Small intestine (tissue), 7 donors: ENCODE data around the gene ZSCAN26. TPM values are rescaled to one million over a fixed set of nuclear protein-coding genes. Genes with fewer than 3 reads are reported as not detected.
"Not testable (repeated sequence)": the region's sequence is repeated elsewhere in the genome, so short reads cannot be mapped to it uniquely, and the experiment has no call there.

ENCODE experiments used
- DNase-seq, 2 donors: peaks; one replicate each; pipeline versions ENCODE4 v3.0.0 to v3.0.0-alpha.2; 2013
- FAIRE-seq: peaks from 2 replicates; lab custom pipeline; 2012; peaks lifted over from hg19 to GRCh38; lab: Jason Lieb, UNC
- H3K27ac ChIP-seq, 3 donors: one replicate each; pipeline ENCODE4 v1.5.1; 2013; ENCODE audit warnings: low read length in 2 of 3, mild to moderate bottlenecking in 2 of 3, control low read depth in 1 of 3, inconsistent platforms in 1 of 3, low read depth in 1 of 3, moderate library complexity in 1 of 3
- H3K27me3 ChIP-seq, 3 donors: one replicate each; pipeline ENCODE4 v1.6.1; 2013; ENCODE audit warnings: low read length in 3 of 3, inconsistent platforms in 1 of 3; ENCODE audit not compliant: control insufficient read depth in 3 of 3, insufficient read depth in 3 of 3
- H3K36me3 ChIP-seq, 3 donors: one replicate each; pipeline ENCODE4 v1.6.1; 2013; ENCODE audit warnings: low read length in 3 of 3, inconsistent platforms in 1 of 3, low read depth in 1 of 3, mild to moderate bottlenecking in 1 of 3, moderate library complexity in 1 of 3; ENCODE audit not compliant: control insufficient read depth in 3 of 3, insufficient read depth in 2 of 3
- H3K4me1 ChIP-seq, 3 donors: one replicate each; pipeline ENCODE4 v1.6.1; 2013; ENCODE audit warnings: low read length in 2 of 3, inconsistent platforms in 1 of 3, low read depth in 1 of 3, mild to moderate bottlenecking in 1 of 3, moderate library complexity in 1 of 3; ENCODE audit not compliant: control insufficient read depth in 3 of 3, insufficient read depth in 2 of 3
- H3K4me3 ChIP-seq, 3 donors: one replicate each; pipeline ENCODE4 v1.5.1; 2013; ENCODE audit warnings: low read length in 3 of 3, control low read depth in 1 of 3, inconsistent platforms in 1 of 3, low read depth in 1 of 3, mild to moderate bottlenecking in 1 of 3, moderate library complexity in 1 of 3
- H3K9me3 ChIP-seq, 2 donors: one replicate each; pipeline ENCODE4 v1.6.1; 2013; ENCODE audit warnings: low read depth in 1 of 2, low read length in 1 of 2; ENCODE audit not compliant: control insufficient read depth in 2 of 2, insufficient read depth in 1 of 2
- WGBS, 3 donors: extraction: QIAGEN DNeasy Blood & Tissue Kit; methylation state at CpG; one replicate each; pipeline ENCODE4 v1.1.7; 2013; 5-methylcytosine and 5-hydroxymethylcytosine counted together
- polyA plus RNA-seq, 4 donors: library from polyadenylated mRNA; stranded (reverse) in 3 of 4; unstranded in 1 of 4; fragments of 200-250 nt in 3 of 4; fragments of 120-200 nt in 1 of 4; gene quantifications; one replicate each; pipeline versions ENCODE4 v1.2.1 to v1.2.3, GENCODE V29; 2013
- donor health status: healthy with polysubstance abuse.
- donor health status: control.
- donor health status: control.
- donor health status: Bipolar disorder and iron deficiency.
- donor health status: healthy.

ZSCAN26 gene
- polyA plus RNA-seq, 4 donors: 4.7 to 21.1 (median 6.7) TPM

DNA sequence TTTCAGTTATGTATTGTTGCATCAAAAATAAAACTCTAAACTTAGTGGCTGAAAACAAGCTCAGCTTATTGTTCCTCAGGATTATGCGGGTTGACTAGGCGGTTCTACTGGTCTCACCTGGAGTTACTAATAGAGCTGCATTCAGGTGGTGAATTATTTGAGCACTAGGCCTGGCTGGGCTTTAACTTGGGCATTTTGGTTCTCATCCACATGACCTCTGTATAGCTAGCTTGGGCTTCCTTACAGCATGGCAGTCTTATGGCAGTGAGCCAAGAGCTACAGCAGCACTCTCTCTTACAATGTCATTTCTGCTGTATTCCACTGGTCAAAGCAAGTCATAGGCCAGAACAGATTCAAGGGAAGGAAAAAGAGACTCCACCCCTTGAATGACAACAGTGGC, 16.0 kb downstream of the ZSCAN26 start:
- Histone ChIP-seq H3K9me3 (peaks cover 0 to 5% of the 10 kb centered on the region in 2 donors), H3K4me1 (peaks cover 0 to 3% (median 3%) of the 10 kb centered on the region in 3 donors), H3K27ac (no peak overlapping the region), H3K27me3 (peaks cover 0 to 2% (median 0%) of the 10 kb centered on the region in 3 donors), H3K4me3 (no peak overlapping the region), H3K36me3 (peaks cover 0 to 9% (median 0%) of the 10 kb centered on the region in 3 donors)
- FAIRE-seq (no peak), DNase-seq (no peak)
- 99 to 100% (median 100%) methylated on average over 2 of the region's 2 CpGs for WGBS, 3 donors

DNA sequence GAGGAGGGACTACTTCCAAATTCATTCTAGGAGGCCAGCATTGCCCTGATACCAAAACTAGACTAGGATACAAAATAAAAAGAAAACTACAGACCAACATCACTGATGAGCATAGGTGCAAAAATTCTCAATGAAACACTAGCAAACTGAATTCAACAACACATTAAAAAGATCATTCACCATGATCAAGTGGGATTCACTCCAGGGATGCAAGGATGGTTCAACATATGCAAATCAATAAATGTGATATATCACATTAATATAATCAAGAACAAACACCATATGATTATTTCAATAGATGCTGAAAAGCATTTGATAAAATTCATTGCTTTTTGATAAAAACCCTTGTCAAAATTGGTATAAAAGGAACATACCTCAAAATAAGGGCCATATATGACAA, 24.6 kb downstream of the ZSCAN26 start:
- Histone ChIP-seq H3K9me3 (no peaks in the 10 kb centered on the region), H3K27ac (no peak overlapping the region), H3K4me3 (no peak overlapping the region), H3K4me1 (no peaks in the 10 kb centered on the region), H3K27me3 (no peaks in the 10 kb centered on the region), H3K36me3 (peaks cover 0 to 5% (median 0%) of the 10 kb centered on the region in 3 donors)
- FAIRE-seq (no peak), DNase-seq (no peak)

DNA sequence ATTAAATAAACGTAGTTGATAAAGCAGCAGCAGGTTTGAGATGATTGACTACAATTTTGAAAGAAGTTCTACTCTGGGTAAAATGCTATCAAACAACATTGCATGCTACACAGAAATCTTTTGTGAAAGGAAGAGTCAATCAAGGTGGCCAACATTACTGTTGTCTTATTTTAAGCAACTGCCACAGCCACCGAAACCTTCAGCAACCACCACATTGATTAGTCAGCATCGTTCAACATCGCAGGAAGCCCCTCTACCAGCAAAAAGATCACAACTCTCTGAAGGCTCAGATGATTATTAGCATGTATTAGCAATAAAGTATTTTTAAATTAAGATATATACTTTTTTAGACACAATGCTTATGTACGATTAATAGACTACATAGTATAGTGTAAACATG, 28.4 kb downstream of the ZSCAN26 start:
- WGBS, 3 donors: 85 to 91% (median 91%) methylated on average over 5 of the region's 5 CpGs
- no peak for FAIRE-seq
- DNase-seq: no peak
- H3K9me3 ChIP-seq: no peaks in the 10 kb centered on the region
- H3K27ac ChIP-seq: no peak overlapping the region
- no peaks in the 10 kb centered on the region for H3K4me1 ChIP-seq
- H3K36me3 ChIP-seq: peaks cover 0 to 5% (median 0%) of the 10 kb centered on the region in 3 donors
- no peak overlapping the region for H3K4me3 ChIP-seq
- H3K27me3 ChIP-seq: no peaks in the 10 kb centered on the region

DNA sequence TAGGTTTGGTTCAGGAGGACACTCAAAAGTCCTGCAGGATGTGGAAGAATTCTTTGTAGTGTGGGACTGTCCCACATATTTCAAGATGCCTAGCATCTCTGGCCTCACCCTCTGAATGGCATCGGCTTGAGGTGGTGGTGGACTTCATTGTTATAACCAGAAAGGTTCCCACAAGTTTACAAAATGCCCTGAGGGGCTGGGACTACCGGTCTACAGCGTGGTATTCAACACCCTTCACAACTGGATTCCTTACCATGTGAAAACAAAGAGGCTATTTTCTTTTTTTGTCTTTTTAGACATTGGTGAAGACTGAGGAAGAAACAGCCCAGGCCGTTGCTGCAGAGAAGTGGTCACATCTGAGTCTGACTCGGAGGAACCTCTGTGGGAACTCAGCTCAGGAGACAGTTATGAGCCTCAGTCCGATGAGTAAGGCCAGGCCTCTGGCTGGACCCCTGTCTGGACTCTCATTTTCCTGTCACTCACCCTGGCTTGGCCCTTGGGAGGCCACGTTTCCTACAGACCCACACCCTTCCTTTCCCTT, 29.6 kb downstream of the ZSCAN26 start:
- Histone ChIP-seq H3K27ac (no peak overlapping the region), H3K4me3 (no peak overlapping the region), H3K9me3 (no peaks in the 10 kb centered on the region), H3K36me3 (peaks cover 0 to 5% (median 0%) of the 10 kb centered on the region in 3 donors), H3K27me3 (no peaks in the 10 kb centered on the region), H3K4me1 (no peaks in the 10 kb centered on the region)
- 88 to 90% (median 90%) methylated on average over 7 of the region's 7 CpGs for WGBS, 3 donors
- FAIRE-seq: no peak
- DNase-seq: no peak

DNA sequence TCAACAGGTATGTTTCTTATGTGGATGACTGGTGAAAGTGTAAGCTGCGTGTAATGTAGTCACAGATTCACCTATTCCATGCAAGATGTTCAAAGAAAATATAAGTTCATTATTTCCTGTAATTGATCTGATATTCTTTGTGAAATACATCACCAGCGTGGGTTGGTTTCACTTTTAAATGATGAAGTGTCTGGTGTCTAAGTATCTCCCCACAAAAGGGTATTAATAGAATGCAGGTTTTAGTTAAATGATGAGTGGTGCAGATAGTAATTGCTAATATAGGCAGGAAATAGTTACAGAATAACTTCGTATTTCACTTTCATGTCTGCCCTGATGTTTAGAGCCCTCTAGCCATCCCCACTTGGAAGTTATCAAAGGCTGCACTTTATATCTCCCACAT, 36.6 kb downstream of the ZSCAN26 start:
- FAIRE-seq (no peak), DNase-seq (no peak)
- no peaks in the 10 kb centered on the region for H3K9me3 ChIP-seq
- H3K4me3 ChIP-seq: no peak overlapping the region
- H3K27ac ChIP-seq: no peak overlapping the region
- no peaks in the 10 kb centered on the region for H3K36me3 ChIP-seq
- 53 to 72% (median 72%) methylated on average over 3 of the region's 3 CpGs for WGBS, 3 donors
- no peaks in the 10 kb centered on the region for H3K27me3 ChIP-seq
- no peaks in the 10 kb centered on the region for H3K4me1 ChIP-seq

DNA sequence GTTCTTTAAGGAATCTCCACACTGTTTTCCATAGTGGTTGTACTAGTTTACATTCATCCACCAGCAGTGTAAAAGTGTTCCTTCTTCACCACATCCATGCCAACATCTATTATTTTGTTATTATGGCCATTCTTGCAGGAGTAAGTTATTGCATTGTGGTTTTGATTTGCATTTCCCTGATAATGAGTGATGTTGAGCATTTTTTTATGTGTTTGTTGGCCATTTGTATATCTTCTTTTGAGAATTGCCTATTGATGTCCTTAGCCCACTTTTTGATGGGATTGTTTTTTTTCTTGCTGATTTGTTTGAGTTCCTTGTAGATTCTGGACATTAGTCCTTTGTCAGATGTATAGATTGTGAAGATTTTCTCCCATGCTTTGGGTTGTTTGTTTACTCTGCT, 39.4 kb downstream of the ZSCAN26 start:
- DNase-seq, H3K4me3 ChIP-seq, H3K9me3 ChIP-seq, FAIRE-seq, H3K4me1 ChIP-seq, H3K27ac ChIP-seq, H3K36me3 ChIP-seq, H3K27me3 ChIP-seq: not testable (repeated sequence)

DNA sequence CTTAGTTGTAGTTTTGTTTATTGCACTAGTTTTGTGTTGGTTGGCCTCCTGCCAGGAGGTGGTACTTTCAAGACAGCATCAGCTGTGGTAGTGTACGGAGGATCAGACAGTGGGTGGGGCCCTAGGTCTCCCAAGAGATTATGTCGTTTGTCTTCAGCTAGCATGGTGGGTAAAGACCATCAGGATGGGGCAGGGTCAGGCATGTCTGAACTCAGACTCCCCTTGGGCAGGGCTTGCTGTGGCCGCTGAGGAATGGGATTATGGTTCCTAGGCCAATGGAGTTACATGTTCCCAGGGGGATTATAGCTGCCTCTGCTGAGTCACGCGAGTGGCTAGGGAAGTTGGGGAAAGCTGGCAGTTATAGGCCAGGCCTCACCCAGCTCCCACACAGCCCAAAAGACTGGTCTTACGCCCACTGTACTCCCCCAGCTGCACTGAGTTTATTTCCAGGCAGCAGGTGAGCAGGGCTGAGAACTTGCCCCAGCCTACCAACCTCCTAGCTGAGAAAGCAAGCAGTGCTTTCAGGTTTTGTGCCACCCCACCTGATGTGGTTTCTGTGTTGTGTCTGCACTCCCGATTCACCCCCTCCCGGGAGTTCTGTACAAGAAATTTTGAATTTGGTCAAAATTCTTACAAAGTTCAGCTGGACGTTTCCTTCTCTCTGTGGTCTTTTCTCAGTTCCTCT, 44.3 kb downstream of the ZSCAN26 start:
- FAIRE-seq (no peak), DNase-seq (no peak)
- no peak overlapping the region for H3K4me3 ChIP-seq
- no peaks in the 10 kb centered on the region for H3K36me3 ChIP-seq
- H3K9me3 ChIP-seq: peaks cover 0 to 10% of the 10 kb centered on the region in 2 donors
- H3K4me1 ChIP-seq: peaks cover 0 to 7% (median 0%) of the 10 kb centered on the region in 3 donors
- 70 to 74% (median 71%) methylated on average over 9 of the region's 9 CpGs for whole genome bisulfite sequencing, 3 donors
- no peak overlapping the region for H3K27ac ChIP-seq
- H3K27me3 ChIP-seq: no peaks in the 10 kb centered on the region

DNA sequence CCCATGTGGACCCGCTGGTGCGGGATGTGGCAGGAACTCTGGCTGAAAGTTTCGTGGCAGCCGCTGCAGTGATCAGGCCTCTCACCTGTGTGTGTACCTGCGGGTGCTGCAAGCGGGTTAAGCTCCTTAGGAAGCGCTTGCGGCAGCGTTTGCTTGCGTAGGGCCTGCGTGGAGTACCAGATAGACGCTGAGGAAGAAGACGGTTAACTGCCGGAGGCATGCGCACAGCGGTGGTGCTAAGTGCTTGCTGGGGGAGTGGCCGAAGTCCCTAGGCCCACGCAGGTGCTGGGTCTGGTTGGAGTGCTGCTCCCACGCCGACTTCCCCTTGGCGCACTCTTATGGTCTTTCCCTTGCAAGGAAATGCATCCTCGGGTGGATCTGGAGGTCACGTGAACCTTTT, 46.0 kb downstream of the ZSCAN26 start:
- FAIRE-seq (no peak), DNase-seq (no peak)
- no peaks in the 10 kb centered on the region for H3K27me3 ChIP-seq
- WGBS, 3 donors: 90 to 96% (median 94%) methylated on average over 23 of the region's 23 CpGs
- H3K4me3 ChIP-seq: no peak overlapping the region
- peaks cover 0 to 7% (median 0%) of the 10 kb centered on the region in 3 donors for H3K4me1 ChIP-seq
- peaks cover 0 to 10% of the 10 kb centered on the region in 2 donors for H3K9me3 ChIP-seq
- H3K36me3 ChIP-seq: no peaks in the 10 kb centered on the region
- H3K27ac ChIP-seq: no peak overlapping the region
